Calu3 (cell line): ENCODE results near the gene POC1A. TPM values are rescaled to one million over a fixed set of nuclear protein-coding genes. Genes with fewer than 3 reads are reported as not detected.

Experiments
- BruUV-seq: library from RNA; stranded (reverse); fragments of 400-500 nt; replicated peaks from 2 replicates; lab custom pipeline; 2021; lab: Mats Ljungman, UMichigan
- CTCF ChIA-PET: fragments of 300-600 bp; sonication (Branson Sonifier 250); formaldehyde crosslinking; loops from one replicate; lab custom pipeline; 2022; ENCODE audit warnings: antibody characterized with exemption; lab: Charles Lee
- DNase-seq: peaks from one replicate; pipeline ENCODE4 v3.0.0; 2022
- H3K27ac Mint-ChIP-seq: one replicate; pipeline ENCODE4 v1.8.0; 2022; ENCODE audit warnings: mixed read lengths; ENCODE audit not compliant: unreplicated experiment
- H3K27me3 Mint-ChIP-seq: one replicate; pipeline ENCODE4 v1.8.0; 2022; ENCODE audit warnings: mixed read lengths; ENCODE audit not compliant: unreplicated experiment
- H3K36me3 Mint-ChIP-seq: one replicate; pipeline ENCODE4 v1.8.0; 2022; ENCODE audit warnings: mild to moderate bottlenecking, moderate library complexity, mixed read lengths; ENCODE audit not compliant: insufficient read depth, unreplicated experiment
- H3K4me1 Mint-ChIP-seq: one replicate; pipeline ENCODE4 v1.8.0; 2022; ENCODE audit warnings: mild to moderate bottlenecking, low read depth, mixed read lengths; ENCODE audit not compliant: unreplicated experiment
- H3K4me3 Mint-ChIP-seq: one replicate; pipeline ENCODE4 v1.8.0; 2022; ENCODE audit warnings: mild to moderate bottlenecking, low read depth, moderate library complexity, mixed read lengths; ENCODE audit not compliant: unreplicated experiment
- H3K9me3 Mint-ChIP-seq: one replicate; pipeline ENCODE4 v1.8.0; 2022; ENCODE audit warnings: low read depth, mixed read lengths; ENCODE audit not compliant: unreplicated experiment
- intact Hi-C: fragments of 100-400 bp; cut with micrococcal nuclease; formaldehyde crosslinking; loops from one replicate; pipeline ENCODE4 v1.10.0; 2022; ENCODE audit not compliant: unreplicated experiment
- total RNA-seq: library from RNA; stranded (reverse); gene quantifications from 2 replicates; pipeline ENCODE4 v1.2.3, GENCODE V29; 2022
- TF ChIP-seq, protein P1 (sequence below): fragments of 200-600 bp; IDR thresholded peaks from one replicate; pipeline ENCODE4 v1.8.0; 2022; ENCODE audit warnings: antibody characterized with exemption; ENCODE audit not compliant: unreplicated experiment

Gene POC1A
- total RNA-seq, 1 experiment from 2014 or later = 26.9 TPM

DNA sequence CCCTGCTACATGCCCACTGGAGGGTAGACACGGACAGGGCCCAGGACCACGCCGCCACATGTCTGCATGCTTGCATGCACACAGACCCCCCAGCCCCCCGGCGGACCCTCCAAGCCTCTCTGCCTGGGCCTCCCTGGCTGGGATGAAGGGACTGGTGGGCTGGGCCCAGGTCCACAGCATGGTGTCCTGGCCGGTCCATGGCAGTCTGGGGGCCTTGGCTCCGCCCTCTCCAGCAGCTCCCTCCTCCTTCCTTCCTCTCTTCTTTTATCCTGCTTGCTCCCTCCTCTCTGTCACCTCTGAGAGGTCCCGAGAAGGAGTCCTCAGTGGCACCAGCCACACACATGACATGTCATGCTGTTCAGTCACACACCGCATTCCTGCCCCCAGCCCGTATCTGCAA lies 122.3 kb downstream of the POC1A start:
- no peaks in the 10 kb centered on the region for H3K27me3 Mint-ChIP-seq
- CTCF ChIA-PET = no interaction called here

DNA sequence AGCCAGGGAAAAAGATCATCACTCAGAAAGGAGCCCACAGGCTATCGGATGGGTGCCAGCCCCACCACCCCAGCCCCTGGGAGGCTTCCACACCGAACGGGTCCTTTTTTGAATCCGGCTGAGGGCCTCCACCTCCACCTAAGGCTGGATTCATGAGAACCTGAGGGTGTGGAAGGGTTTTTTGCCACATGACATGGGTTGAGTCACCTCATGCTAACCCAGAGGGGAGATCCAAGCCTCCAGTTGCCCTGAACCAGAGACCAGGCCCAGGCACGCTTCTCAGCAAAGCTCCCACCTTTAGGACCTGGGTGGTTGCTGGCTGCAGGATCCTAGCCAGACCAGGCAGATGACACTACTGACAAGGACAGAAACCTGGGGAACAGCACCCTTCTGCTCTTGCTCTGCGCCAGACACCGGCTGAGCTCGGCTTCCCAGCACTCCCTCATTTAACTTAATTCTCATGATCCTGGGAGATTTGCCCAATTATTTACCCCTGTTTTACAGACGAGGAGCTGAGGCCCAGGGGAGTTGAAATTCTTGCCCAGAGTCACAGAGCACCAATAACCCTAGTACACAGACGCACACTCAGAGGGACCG lies 123.4 kb downstream of the POC1A start:
- Mint-ChIP-seq H3K9me3 (peaks cover 3% of the 10 kb centered on the region), H3K36me3 (peaks cover 5% of the 10 kb centered on the region), H3K4me1 (no peaks in the 10 kb centered on the region), H3K4me3 (no peak overlapping the region), H3K27ac (no peak overlapping the region), H3K27me3 (no peaks in the 10 kb centered on the region)
- no peak for DNase-seq
- CTCF ChIA-PET = no interaction called here
- BruUV-seq = no TSS peak
- TF ChIP-seq, protein P1, sequence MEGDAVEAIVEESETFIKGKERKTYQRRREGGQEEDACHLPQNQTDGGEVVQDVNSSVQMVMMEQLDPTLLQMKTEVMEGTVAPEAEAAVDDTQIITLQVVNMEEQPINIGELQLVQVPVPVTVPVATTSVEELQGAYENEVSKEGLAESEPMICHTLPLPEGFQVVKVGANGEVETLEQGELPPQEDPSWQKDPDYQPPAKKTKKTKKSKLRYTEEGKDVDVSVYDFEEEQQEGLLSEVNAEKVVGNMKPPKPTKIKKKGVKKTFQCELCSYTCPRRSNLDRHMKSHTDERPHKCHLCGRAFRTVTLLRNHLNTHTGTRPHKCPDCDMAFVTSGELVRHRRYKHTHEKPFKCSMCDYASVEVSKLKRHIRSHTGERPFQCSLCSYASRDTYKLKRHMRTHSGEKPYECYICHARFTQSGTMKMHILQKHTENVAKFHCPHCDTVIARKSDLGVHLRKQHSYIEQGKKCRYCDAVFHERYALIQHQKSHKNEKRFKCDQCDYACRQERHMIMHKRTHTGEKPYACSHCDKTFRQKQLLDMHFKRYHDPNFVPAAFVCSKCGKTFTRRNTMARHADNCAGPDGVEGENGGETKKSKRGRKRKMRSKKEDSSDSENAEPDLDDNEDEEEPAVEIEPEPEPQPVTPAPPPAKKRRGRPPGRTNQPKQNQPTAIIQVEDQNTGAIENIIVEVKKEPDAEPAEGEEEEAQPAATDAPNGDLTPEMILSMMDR = no peak
- intact Hi-C loops = no loop called here

More for the DNA sequence above, 122.3 kb downstream of the POC1A start:
- no peak overlapping the region for H3K27ac Mint-ChIP-seq
- H3K36me3 Mint-ChIP-seq = no peaks in the 10 kb centered on the region
- H3K4me3 Mint-ChIP-seq = no peak overlapping the region
- peaks cover 3% of the 10 kb centered on the region for H3K9me3 Mint-ChIP-seq
- intact Hi-C loops = no loop called here
- DNase-seq = no peak
- H3K4me1 Mint-ChIP-seq = no peaks in the 10 kb centered on the region
- BruUV-seq = no TSS peak
- TF ChIP-seq, protein P1 = no peak

DNA sequence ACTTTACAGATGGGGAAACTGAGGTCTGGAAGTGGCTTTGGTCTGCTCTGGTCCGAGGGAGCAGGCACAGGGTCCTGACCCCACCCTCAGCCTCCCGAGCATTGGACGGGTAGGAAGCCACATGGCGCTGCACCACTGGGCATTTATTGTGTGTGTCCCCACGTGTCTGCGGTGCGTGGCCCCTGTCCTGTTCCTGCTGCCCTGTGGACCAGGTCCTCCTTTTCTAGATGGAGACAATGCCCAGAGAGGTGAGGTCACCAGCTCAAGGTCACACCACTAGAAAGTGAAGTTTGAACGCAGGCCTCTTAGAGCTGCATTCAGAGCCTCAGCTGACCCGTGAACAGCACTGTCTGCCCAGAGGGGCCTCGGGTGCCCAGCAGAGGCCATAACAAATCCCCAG lies 124.7 kb downstream of the POC1A start:
- intact Hi-C loops = no loop called here
- TF ChIP-seq, protein P1 = no peak
- BruUV-seq = no TSS peak
- CTCF ChIA-PET = no interaction called here
- Mint-ChIP-seq H3K36me3 (peaks cover 5% of the 10 kb centered on the region), H3K4me1 (no peaks in the 10 kb centered on the region), H3K27me3 (no peaks in the 10 kb centered on the region), H3K9me3 (peaks cover 3% of the 10 kb centered on the region), H3K27ac (no peak overlapping the region), H3K4me3 (no peak overlapping the region)
- no peak for DNase-seq

DNA sequence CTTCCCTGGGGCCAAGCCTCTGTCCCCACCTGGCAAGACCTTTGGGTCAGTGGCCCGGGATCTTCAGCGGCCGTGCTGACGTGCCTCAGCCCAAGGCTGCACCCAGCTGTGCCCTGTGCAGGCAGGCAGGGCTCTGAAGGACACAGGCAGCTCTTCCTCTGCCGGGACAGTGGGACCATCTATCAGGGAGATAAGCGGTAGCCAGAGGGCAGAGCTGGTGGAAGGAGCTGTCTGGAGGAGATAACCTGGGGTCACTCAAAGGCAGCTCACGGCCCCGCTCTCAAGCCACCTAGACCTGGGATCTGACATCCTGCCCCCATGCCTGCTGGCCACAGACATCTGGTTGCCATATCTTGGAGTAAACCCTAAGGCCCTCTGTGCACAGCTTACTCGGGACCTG lies 125.2 kb downstream of the POC1A start:
- CTCF ChIA-PET = no interaction called here
- no peaks in the 10 kb centered on the region for H3K4me1 Mint-ChIP-seq
- H3K9me3 Mint-ChIP-seq = peaks cover 3% of the 10 kb centered on the region
- no TSS peak for BruUV-seq
- no peak overlapping the region for H3K4me3 Mint-ChIP-seq
- DNase-seq = no peak
- peaks cover 5% of the 10 kb centered on the region for H3K36me3 Mint-ChIP-seq
- H3K27me3 Mint-ChIP-seq = no peaks in the 10 kb centered on the region
- no peak overlapping the region for H3K27ac Mint-ChIP-seq
- intact Hi-C loops = no loop called here
- TF ChIP-seq, protein P1 = no peak
